Gastrocnemius medialis (tissue), 4 donors: Measurements from ENCODE around the gene TERC. TPM values are rescaled to one million over a fixed set of nuclear protein-coding genes. Genes with fewer than 3 reads are reported as not detected.

Source experiments
- ATAC-seq, 2 donors: fragments of 150-250 bp; one replicate each; pipeline ENCODE4 v1.9.1; 2016
- DNase-seq, 2 donors: peaks; one replicate each; pipeline ENCODE4 v3.0.0-alpha.2; 2019
- H3K27ac ChIP-seq, 4 donors: fragments of 200-600 bp; sonication (generic); 1 replicate in 1 of 4; 2 replicates in 3 of 4; pipeline ENCODE4 v1.5.1; 2016 to 2018; ENCODE audit warnings: mild to moderate bottlenecking in 2 of 4, moderate library complexity in 1 of 4
- H3K27me3 ChIP-seq, 3 donors: fragments of 200-600 bp; sonication (generic) in 2 of 3; 1 replicate in 1 of 3; 2 replicates in 2 of 3; pipeline versions ENCODE4 v1.5.1 to v1.6.0; 2016 to 2019; ENCODE audit warnings: mild to moderate bottlenecking in 1 of 3, moderate library complexity in 1 of 3
- H3K36me3 ChIP-seq, 2 donors: fragments of 200-600 bp; sonication (generic) in 1 of 2; one replicate each; pipeline ENCODE4 v1.5.1; 2017 to 2018
- H3K4me1 ChIP-seq, 2 donors: fragments of 200-600 bp; sonication (generic) in 1 of 2; one replicate each; pipeline ENCODE4 v1.5.1; 2016 to 2017; ENCODE audit warnings: mild to moderate bottlenecking in 2 of 2
- H3K4me3 ChIP-seq, 4 donors: fragments of 200-600 bp; sonication (generic) in 3 of 4; 1 replicate in 1 of 4; 2 replicates in 3 of 4; pipeline ENCODE4 v1.5.1; 2016 to 2019; ENCODE audit warnings: mild to moderate bottlenecking in 2 of 4
- H3K9me3 ChIP-seq, 3 donors: fragments of 200-600 bp; sonication (generic) in 2 of 3; 1 replicate in 1 of 3; 2 replicates in 2 of 3; pipeline ENCODE4 v1.5.1; 2016 to 2019
- POLR2A ChIP-seq, 2 donors: fragments of 450-650 bp; IDR thresholded peaks; one replicate each; pipeline ENCODE4 v1.6.1; 2017; ENCODE audit warnings: antibody characterized with exemption in 2 of 2, mild to moderate bottlenecking in 2 of 2, moderate library complexity in 2 of 2
- in situ Hi-C, 4 donors: fragments of 200-750 bp; cut with MboI; loops; one replicate each; pipeline versions ENCODE4 v1.15.0 to v1.8.0; 2017; ENCODE audit warnings: low sequenced_read_pairs in 4 of 4
- intact Hi-C: fragments of 100-400 bp; cut with DNase I; formaldehyde crosslinking; loops from one replicate; pipeline ENCODE4 v1.15.1; 2023; ENCODE audit warnings: low total_unique reads
- total RNA-seq, 4 donors: library from RNA; depleted of rRNA; stranded (reverse); fragments of >200 nt; gene quantifications; one replicate each; pipeline versions ENCODE4 v1.1.0 to v1.2.3, GENCODE V29; 2016
- TF ChIP-seq, protein P1 (sequence below), 5 experiments: fragments of 450-650 bp in 3 of 5; fragments of 200-600 bp in 2 of 5; sonication (generic) in 2 of 5; IDR thresholded peaks in 4 of 5; conservative IDR thresholded peaks in 1 of 5; 1 replicate in 4 of 5; 2 replicates in 1 of 5; pipeline ENCODE4 v1.5.1; 2016 to 2019; ENCODE audit warnings: antibody characterized with exemption in 5 of 5, mild to moderate bottlenecking in 3 of 5, moderate library complexity in 3 of 5

The TERC gene
- total RNA-seq, 4 donors from 2014 or later, result 12.0 to 143 (median 24.0) TPM

DNA sequence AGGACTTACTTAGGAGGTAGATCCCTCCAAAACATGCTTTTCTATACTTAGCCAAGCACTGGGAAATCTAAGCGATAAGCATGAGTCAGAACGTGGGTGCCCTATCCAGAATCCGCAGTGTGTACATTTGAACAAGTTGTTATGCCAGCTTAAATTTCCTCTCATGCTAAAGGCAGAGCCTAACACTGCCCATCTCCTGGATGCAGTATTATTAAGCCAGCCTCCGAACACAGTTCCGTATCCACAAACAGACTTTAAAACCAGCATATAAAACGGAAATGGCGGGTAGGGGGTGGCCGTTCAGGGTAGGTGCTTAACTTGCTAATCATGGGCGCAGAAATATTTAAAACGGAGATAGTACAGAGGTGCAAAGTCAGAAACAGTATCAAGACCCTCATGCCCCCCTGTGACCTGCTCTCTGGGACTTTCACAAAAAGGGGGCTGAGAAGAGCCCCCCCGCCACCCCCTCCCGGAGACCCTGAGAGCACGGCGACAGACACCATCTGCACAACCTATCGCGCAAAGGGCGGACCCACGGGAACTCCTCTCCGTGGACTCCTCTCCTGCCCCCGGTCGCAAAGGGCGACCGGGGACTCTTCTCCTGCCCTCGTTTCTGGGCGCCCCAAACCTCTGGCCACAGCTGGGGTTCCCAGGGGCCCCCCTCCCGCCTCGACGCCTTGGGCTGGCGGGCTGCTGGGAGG lies 46.9 kb upstream of the TERC start:
- intact Hi-C loops, result no loop called here

DNA sequence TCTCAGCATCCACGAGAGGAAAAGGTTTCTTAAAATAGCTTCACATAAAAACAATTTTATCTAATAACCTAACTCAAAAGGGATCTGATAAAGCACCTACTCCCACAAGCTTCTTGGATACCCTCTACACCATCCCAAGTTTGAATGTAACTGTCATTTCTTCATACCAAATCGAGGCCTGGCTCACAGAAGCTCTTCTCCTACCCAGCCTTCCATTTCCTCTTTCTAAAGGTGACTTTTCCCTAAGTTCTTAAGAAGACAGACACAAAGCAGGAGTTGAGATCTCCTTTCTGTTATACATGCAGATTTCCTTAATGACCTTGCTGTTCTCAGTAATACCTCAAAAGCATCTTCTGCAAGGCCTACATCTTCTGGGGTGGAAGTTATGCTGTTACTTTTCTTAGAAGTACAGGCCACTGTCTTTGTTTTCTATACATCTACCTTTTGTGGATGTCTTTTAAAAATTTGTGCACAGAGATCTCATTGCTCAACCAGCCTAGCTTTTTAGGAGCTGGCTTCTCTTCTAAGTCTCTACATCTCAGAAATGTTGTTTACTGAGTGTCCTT lies 44.5 kb upstream of the TERC start:
- Histone ChIP-seq H3K9me3 (no peaks in the 10 kb centered on the region), H3K27me3 (peaks cover 0 to 10% (median 0%) of the 10 kb centered on the region in 3 donors), H3K36me3 (no peaks in the 10 kb centered on the region), H3K4me3 (no peak overlapping the region), H3K27ac (no peak overlapping the region), H3K4me1 (peaks cover 5 to 23% of the 10 kb centered on the region in 2 donors)
- TF ChIP-seq, protein P1, sequence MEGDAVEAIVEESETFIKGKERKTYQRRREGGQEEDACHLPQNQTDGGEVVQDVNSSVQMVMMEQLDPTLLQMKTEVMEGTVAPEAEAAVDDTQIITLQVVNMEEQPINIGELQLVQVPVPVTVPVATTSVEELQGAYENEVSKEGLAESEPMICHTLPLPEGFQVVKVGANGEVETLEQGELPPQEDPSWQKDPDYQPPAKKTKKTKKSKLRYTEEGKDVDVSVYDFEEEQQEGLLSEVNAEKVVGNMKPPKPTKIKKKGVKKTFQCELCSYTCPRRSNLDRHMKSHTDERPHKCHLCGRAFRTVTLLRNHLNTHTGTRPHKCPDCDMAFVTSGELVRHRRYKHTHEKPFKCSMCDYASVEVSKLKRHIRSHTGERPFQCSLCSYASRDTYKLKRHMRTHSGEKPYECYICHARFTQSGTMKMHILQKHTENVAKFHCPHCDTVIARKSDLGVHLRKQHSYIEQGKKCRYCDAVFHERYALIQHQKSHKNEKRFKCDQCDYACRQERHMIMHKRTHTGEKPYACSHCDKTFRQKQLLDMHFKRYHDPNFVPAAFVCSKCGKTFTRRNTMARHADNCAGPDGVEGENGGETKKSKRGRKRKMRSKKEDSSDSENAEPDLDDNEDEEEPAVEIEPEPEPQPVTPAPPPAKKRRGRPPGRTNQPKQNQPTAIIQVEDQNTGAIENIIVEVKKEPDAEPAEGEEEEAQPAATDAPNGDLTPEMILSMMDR (IDR thresholded peaks at IDR 0.05 in 4 of 5, conservative IDR thresholded peaks at IDR 0.05 in 1 of 5), result no peak
- no peak for TF ChIP-seq POLR2A (IDR thresholded peaks at IDR 0.05)
- no peak for ATAC-seq
- intact Hi-C loops (no loop called here), in situ Hi-C loops (no loop called here)
- no peak for DNase-seq

More for the DNA sequence above, 46.9 kb upstream of the TERC start:
- TF ChIP-seq, protein P1 (IDR thresholded peaks at IDR 0.05 in 4 of 5, conservative IDR thresholded peaks at IDR 0.05 in 1 of 5), result no peak
- no peak for TF ChIP-seq POLR2A (IDR thresholded peaks at IDR 0.05)
- peaks cover 0 to 14% (median 0%) of the 10 kb centered on the region in 3 donors for H3K27me3 ChIP-seq
- H3K27ac ChIP-seq, result peak overlapping the region in 3 of 4 donors; percentile 27 to 43 (median 41)
- H3K36me3 ChIP-seq, result no peaks in the 10 kb centered on the region
- no peaks in the 10 kb centered on the region for H3K9me3 ChIP-seq
- peak overlapping the region; percentile 51 to 65 (median 60) for H3K4me3 ChIP-seq
- in situ Hi-C loops, result no loop called here
- DNase-seq (no peak), ATAC-seq (peak; percentile 40 to 45)
- peaks cover 5 to 23% of the 10 kb centered on the region in 2 donors for H3K4me1 ChIP-seq

DNA sequence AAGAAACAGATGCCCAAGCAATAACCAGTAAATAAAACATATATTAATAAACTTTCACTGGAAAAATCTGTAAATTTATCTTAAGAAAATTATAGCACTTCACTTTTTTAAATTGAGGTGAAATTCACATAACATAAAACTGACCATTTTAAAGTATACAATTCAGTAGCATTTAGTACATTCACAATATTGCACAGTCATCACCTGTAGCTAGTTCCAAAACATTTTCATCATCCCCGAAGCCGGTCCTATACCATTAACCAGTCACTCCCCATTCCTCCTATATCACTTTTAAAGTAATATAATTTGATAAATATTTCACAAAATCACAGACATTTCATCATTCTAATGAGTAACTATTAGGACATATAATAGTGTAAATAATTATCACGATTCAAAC lies 39.8 kb upstream of the TERC start:
- in situ Hi-C loops, result no loop called here
- no peak for TF ChIP-seq POLR2A (IDR thresholded peaks at IDR 0.05)
- TF ChIP-seq, protein P1 (IDR thresholded peaks at IDR 0.05 in 4 of 5, conservative IDR thresholded peaks at IDR 0.05 in 1 of 5), result no peak
- ATAC-seq, result no peak

DNA sequence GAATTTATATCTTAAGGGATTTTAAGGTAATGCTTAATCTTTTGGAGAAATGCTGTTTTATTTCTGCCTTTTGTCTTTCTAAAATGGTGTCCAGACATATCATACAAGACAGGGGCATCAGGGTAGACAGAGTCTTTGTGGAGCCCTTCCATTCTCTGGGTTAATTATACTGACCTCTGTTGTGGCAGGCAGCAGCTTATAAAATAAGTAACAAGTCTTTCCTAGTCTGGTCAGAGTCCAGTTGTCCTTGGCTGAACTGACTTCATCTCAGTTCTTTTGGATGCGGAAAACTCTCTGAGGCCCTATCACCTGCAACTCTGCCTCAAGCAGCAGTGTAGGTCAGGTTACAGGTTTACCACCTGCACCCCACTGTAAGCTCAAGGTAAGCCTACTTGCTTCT lies 27.5 kb upstream of the TERC start:
- no peaks in the 10 kb centered on the region for H3K27me3 ChIP-seq
- H3K4me1 ChIP-seq, result no peaks in the 10 kb centered on the region
- DNase-seq, result no peak
- no peak overlapping the region for H3K4me3 ChIP-seq
- in situ Hi-C loops (no loop called here), intact Hi-C loops (no loop called here)
- H3K27ac ChIP-seq, result no peak overlapping the region
- no peaks in the 10 kb centered on the region for H3K9me3 ChIP-seq
- no peak for TF ChIP-seq POLR2A (IDR thresholded peaks at IDR 0.05)
- TF ChIP-seq, protein P1 (IDR thresholded peaks at IDR 0.05 in 4 of 5, conservative IDR thresholded peaks at IDR 0.05 in 1 of 5), result no peak
- ATAC-seq, result no peak
- H3K36me3 ChIP-seq, result peaks cover 0 to 36% of the 10 kb centered on the region in 2 donors

More for the DNA sequence above, 39.8 kb upstream of the TERC start:
- H3K27me3 ChIP-seq, result no peaks in the 10 kb centered on the region
- DNase-seq, result no peak
- H3K4me1 ChIP-seq, result no peaks in the 10 kb centered on the region
- H3K4me3 ChIP-seq, result no peak overlapping the region
- no peaks in the 10 kb centered on the region for H3K9me3 ChIP-seq
- no peak overlapping the region for H3K27ac ChIP-seq
- no peaks in the 10 kb centered on the region for H3K36me3 ChIP-seq
- intact Hi-C loops, result no loop called here
